Smooth muscle cell of the brain vasculature (primary cell): Measurements from ENCODE around the gene SP1.
"Not testable (repeated sequence)": the region's sequence is repeated elsewhere in the genome, so short reads cannot be mapped to it uniquely, and the experiment has no call there.

Experiments
- DNase-seq: peaks from one replicate; pipeline ENCODE4 v3.0.0-alpha.2; 2012; ENCODE audit warnings: low read depth, low spot score

The SP1 gene

GRCh38 chr12:53413485-53414204 lies 33.7 kb downstream of the SP1 start:
- no peak for DNase-seq

- DNase-seq = no peak
Observed at GRCh38 chr12:53414756-53415417, 34.9 kb downstream of the SP1 start.

- not testable (repeated sequence) for DNase-seq
Observed at GRCh38 chr12:53415752-53416389, 35.9 kb downstream of the SP1 start.

- DNase-seq = not testable (repeated sequence)
Observed at GRCh38 chr12:53417291-53417816, 37.4 kb downstream of the SP1 start.

GRCh38 chr12:53418221-53418620 lies 38.2 kb downstream of the SP1 start:
- DNase-seq = no peak

- DNase-seq = no peak
Observed at GRCh38 chr12:53419756-53420155, 39.8 kb downstream of the SP1 start.

GRCh38 chr12:53422247-53422646 lies 42.3 kb downstream of the SP1 start:
- not testable (repeated sequence) for DNase-seq

- DNase-seq = no peak
Observed at GRCh38 chr12:53423597-53423996, 43.6 kb downstream of the SP1 start, which contains the start of gene AMHR2. TSS of gene AMHR2 (plus strand) at chr12:53423855. CDS start at chr12:53423935, 80 bp downstream.

- DNase-seq = no peak
Observed at GRCh38 chr12:53424626-53425514, 44.9 kb downstream of the SP1 start.

- DNase-seq = no peak
Observed at GRCh38 chr12:53425515-53426150, 45.7 kb downstream of the SP1 start.

- no peak for DNase-seq
Observed at GRCh38 chr12:53427905-53428594, 48.1 kb downstream of the SP1 start.

GRCh38 chr12:53428741-53429140 lies 48.8 kb downstream of the SP1 start:
- DNase-seq = no peak

- DNase-seq = no peak
Observed at GRCh38 chr12:53430116-53430515, 50.1 kb downstream of the SP1 start.

- no peak for DNase-seq
Observed at GRCh38 chr12:53431187-53431586, 51.2 kb downstream of the SP1 start.

- not testable (repeated sequence) for DNase-seq
Observed at GRCh38 chr12:53435326-53435725, 55.4 kb downstream of the SP1 start.

- DNase-seq = not testable (repeated sequence)
Observed at GRCh38 chr12:53439582-53439981, 59.6 kb downstream of the SP1 start.

GRCh38 chr12:53441040-53441833 lies 61.3 kb downstream of the SP1 start, which contains the start of gene PRR13:
TSS of gene PRR13 (plus strand) at chr12:53441734. CDS start at chr12:53442715, 981 bp downstream.
- DNase-seq = peak; percentile 97

GRCh38 chr12:53443955-53444354 lies 64.0 kb downstream of the SP1 start:
- no peak for DNase-seq

GRCh38 chr12:53444593-53445325 lies 64.8 kb downstream of the SP1 start:
- not testable (repeated sequence) for DNase-seq
